Astrocyte of the cerebellum (primary cell): Measurements from ENCODE around the gene OXGR1.
"Not testable (repeated sequence)": the region's sequence is repeated elsewhere in the genome, so short reads cannot be mapped to it uniquely, and the experiment has no call there.

Experiments
- DNase-seq: peaks from one replicate; pipeline ENCODE4 v3.0.0-alpha.2; 2011; ENCODE audit warnings: low read depth
- H3K4me3 ChIP-seq: 2 replicates; pipeline ENCODE4 v1.5.1; 2011; ENCODE audit warnings: mild to moderate bottlenecking, low read depth, low read length, moderate library complexity
- CTCF ChIP-seq: IDR thresholded peaks from 2 replicates; pipeline ENCODE4 v1.5.1; 2012; ENCODE audit warnings: low read length, low read depth, moderate library complexity, mild to moderate bottlenecking; ENCODE audit errors: missing control alignments
- in situ Hi-C: cut with HindIII; loops from 2 replicates; pipeline ENCODE4 v1.10.0; 2017; ENCODE audit warnings: low sequenced_read_pairs

Gene OXGR1

DNA sequence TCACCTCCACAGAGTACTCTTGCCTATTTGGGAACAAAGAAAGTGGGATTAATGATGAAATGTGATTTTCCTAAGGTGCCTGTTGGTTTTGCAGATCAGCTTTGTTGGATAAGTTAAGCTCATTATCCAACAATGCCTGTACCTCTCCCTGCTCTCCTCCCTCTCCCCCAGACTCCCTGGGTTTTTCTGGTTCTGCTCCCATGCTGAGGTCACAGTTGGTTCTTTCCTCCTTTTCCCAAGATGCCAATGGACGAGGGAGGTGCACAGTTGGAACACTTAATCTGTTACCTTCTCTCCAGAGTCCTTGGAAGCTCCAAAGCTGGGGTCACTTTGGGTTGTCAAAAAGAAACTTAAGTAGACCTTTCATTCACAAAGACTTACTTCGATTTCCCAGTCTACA is 1.6 kb downstream of the OXGR1 start:
- in situ Hi-C loops: no loop called here
- DNase-seq: no peak
- H3K4me3 ChIP-seq: no peak overlapping the region
- no peak for TF ChIP-seq CTCF

DNA sequence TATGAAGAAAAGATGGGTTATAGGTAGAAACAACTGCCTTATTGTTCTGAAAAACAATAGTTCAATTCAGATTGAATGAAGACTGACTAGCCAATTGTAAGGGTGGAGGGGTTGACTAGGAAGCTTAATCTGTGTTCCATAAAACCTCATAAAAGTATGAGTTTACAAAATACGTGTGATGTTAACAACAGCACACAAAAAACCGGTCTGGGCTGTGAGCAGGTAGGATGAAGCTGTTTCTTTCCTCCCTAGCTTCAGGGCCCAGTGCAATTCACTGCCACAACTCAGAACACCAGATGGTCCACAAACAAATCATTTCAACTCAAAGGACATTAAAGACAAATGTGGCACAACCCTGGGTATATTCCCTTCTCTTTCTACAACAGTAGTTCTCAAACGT is 3.2 kb downstream of the OXGR1 start:
- in situ Hi-C loops: no loop called here
- no peak for TF ChIP-seq CTCF

GRCh38 chr13:96988441-96988840 is 5.8 kb downstream of the OXGR1 start:
- TF ChIP-seq CTCF: no peak
- H3K4me3 ChIP-seq: no peak overlapping the region
- no peak for DNase-seq
- in situ Hi-C loops: no loop called here

More for the DNA sequence above, 3.2 kb downstream of the OXGR1 start:
- H3K4me3 ChIP-seq: no peak overlapping the region
- DNase-seq: no peak

DNA sequence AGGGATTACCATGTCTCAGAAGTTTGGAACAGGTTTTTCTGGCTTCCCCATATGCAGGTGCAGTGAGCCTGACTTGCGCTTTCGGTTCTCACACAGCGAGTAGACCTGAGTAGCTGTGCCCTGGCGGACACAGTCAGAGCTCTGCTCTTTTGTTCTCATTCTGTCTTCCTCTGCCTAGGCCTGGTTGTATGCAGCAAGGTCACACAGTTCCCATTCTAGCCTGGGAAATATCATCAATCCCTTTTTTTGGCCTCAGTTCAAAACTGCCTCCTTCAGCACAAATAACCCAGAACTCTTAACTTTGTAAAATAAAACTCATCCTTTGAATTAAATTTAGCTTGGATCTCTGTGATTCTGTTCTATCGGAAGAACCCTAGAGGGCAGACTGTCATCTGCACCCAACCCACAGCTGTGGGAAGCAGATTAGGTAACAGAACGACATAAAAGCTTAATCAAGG is 10.2 kb downstream of the OXGR1 start:
- in situ Hi-C loops: no loop called here
- DNase-seq: no peak
- no peak overlapping the region for H3K4me3 ChIP-seq
- TF ChIP-seq CTCF: no peak

DNA sequence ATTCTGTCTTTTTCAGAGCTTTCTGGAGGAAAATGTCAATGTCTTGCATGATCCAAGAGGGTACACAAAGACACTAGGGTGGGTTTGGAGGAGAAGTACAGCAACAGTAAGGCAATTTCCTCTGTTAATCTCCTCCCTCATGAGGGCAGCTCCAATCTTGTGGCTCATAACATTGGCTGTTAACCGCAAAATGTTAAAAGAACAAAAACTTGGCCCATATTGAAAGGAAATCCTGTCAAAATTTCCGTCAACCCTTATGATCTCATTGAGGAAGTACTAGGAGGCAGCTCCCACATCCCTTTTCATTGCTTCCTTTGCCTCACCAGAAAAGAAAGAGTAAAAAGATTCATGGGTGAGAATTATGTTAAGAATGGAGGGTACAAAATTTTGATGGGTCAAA is 11.6 kb downstream of the OXGR1 start:
- TF ChIP-seq CTCF: no peak
- DNase-seq: no peak
- in situ Hi-C loops: no loop called here
- H3K4me3 ChIP-seq: no peak overlapping the region

DNA sequence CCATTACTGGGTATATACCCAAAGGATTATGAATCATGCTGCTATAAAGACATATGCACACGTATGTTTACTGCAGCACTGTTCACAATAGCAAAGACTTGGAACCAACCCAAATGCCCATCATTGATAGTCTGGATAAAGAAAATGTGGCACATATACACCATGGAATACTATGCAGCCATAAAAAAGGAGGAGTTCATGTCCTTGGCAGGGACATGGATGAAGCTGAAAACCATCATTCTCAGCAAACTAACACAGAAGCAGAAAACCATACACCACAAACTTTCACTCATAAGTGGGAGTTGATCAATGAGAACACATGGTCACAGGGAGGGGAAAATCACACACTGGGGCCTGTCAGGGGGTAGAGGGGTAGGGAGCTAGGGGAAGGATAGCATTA is 14.4 kb downstream of the OXGR1 start:
- DNase-seq, H3K4me3 ChIP-seq, in situ Hi-C loops: not testable (repeated sequence)

DNA sequence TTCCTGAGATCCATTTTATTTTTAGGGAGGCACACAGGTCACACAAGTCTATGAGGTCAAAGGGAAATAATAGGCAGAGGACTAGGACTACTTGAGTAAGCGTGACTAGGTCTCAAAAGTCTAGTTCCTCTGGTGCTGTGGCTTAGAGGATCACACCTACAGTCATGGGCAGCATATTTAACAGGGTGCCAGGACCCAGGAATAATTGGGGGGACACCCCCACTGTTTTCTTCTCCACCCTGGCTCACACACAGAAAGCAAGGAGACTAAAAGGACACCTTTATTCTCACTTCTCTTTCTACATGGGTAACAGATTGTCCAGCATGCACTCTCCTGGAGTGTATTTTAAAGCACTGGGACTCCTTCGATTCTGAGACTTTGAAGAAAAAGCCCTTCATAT is 26.2 kb downstream of the OXGR1 start:
- in situ Hi-C loops: no loop called here
- no peak overlapping the region for H3K4me3 ChIP-seq
- TF ChIP-seq CTCF: no peak
- DNase-seq: no peak
